Measurements from ENCODE around the gene ENOX1. TPM values are rescaled to one million over a fixed set of nuclear protein-coding genes. Genes with fewer than 3 reads are reported as not detected.
"Not testable (repeated sequence)": the region's sequence is repeated elsewhere in the genome, so short reads cannot be mapped to it uniquely, and the experiment has no call there.

Gene ENOX1
- total RNA-seq: under 1 TPM in 3 of 4 donors, not detected in 1; 0.27 to 0.83 (median 0.53) TPM

GRCh38 chr13:43786766-43787517, at the start of gene ENOX1:
ENOX1 (minus strand) TSS chr13:43786972.
- Histone ChIP-seq H3K9me3 (no peaks in the 10 kb centered on the region), H3K27ac (peak within 1 kb of the TSS in 3 of 4 donors; percentile 10 to 68 (median 46)), H3K27me3 (no peaks in the 10 kb centered on the region), H3K4me1 (peaks cover 0 to 15% (median 4%) of the 10 kb centered on the region in 4 donors), H3K4me3 (peak within 1 kb of the TSS; percentile 38 to 53 (median 50)), H3K36me3 (no peaks in the 10 kb centered on the region)
- peak in 2 of 3 donors; percentile 47 to 61 for DNase-seq
- TF ChIP-seq CTCF (IDR thresholded peaks at IDR 0.05): no peak
- no peak for TF ChIP-seq POLR2A (IDR thresholded peaks at IDR 0.05)

- no peak overlapping the region for H3K27ac ChIP-seq
- H3K27me3 ChIP-seq: no peaks in the 10 kb centered on the region
- no peak for DNase-seq
- H3K4me3 ChIP-seq: no peak overlapping the region
- H3K4me1 ChIP-seq: no peaks in the 10 kb centered on the region
- no peak for TF ChIP-seq CTCF (IDR thresholded peaks at IDR 0.05)
- no peak for TF ChIP-seq POLR2A (IDR thresholded peaks at IDR 0.05)
- no peaks in the 10 kb centered on the region for H3K9me3 ChIP-seq
- H3K36me3 ChIP-seq: no peaks in the 10 kb centered on the region
These were observed 48.9 kb upstream of the ENOX1 start for GRCh38 chr13:43835701-43836100.

GRCh38 chr13:43831088-43831487, 44.3 kb upstream of the ENOX1 start:
- no peaks in the 10 kb centered on the region for H3K4me1 ChIP-seq
- H3K27ac ChIP-seq: no peak overlapping the region
- H3K27me3 ChIP-seq: no peaks in the 10 kb centered on the region
- no peaks in the 10 kb centered on the region for H3K9me3 ChIP-seq
- TF ChIP-seq CTCF (IDR thresholded peaks at IDR 0.05) (no peak), POLR2A (IDR thresholded peaks at IDR 0.05) (no peak)
- no peak overlapping the region for H3K4me3 ChIP-seq
- DNase-seq: no peak
- no peaks in the 10 kb centered on the region for H3K36me3 ChIP-seq

GRCh38 chr13:43830497-43830881, 43.7 kb upstream of the ENOX1 start:
- Histone ChIP-seq H3K9me3 (no peaks in the 10 kb centered on the region), H3K27me3 (no peaks in the 10 kb centered on the region), H3K27ac (no peak overlapping the region), H3K36me3 (no peaks in the 10 kb centered on the region), H3K4me1 (no peaks in the 10 kb centered on the region), H3K4me3 (no peak overlapping the region)
- TF ChIP-seq POLR2A (IDR thresholded peaks at IDR 0.05): no peak
- TF ChIP-seq CTCF (IDR thresholded peaks at IDR 0.05): no peak
- DNase-seq: no peak

GRCh38 chr13:43824656-43825055, 37.9 kb upstream of the ENOX1 start:
- not testable (repeated sequence) for H3K9me3 ChIP-seq, DNase-seq, H3K27me3 ChIP-seq, H3K27ac ChIP-seq, H3K36me3 ChIP-seq, H3K4me1 ChIP-seq, H3K4me3 ChIP-seq

GRCh38 chr13:43822969-43823368, 36.2 kb upstream of the ENOX1 start:
- Histone ChIP-seq H3K4me3 (no peak overlapping the region), H3K36me3 (no peaks in the 10 kb centered on the region), H3K27ac (no peak overlapping the region), H3K9me3 (no peaks in the 10 kb centered on the region), H3K27me3 (no peaks in the 10 kb centered on the region), H3K4me1 (no peaks in the 10 kb centered on the region)
- no peak for DNase-seq
- TF ChIP-seq POLR2A (IDR thresholded peaks at IDR 0.05): no peak
- no peak for TF ChIP-seq CTCF (IDR thresholded peaks at IDR 0.05)
